Brain pericyte (primary cell): ENCODE measurements around the gene KLHL7.
"Not testable (repeated sequence)": the region's sequence is repeated elsewhere in the genome, so short reads cannot be mapped to it uniquely, and the experiment has no call there.

ENCODE experiments used
- DNase-seq: peaks from one replicate; pipeline ENCODE4 v3.0.0-alpha.2; 2012; ENCODE audit warnings: low read depth, low spot score

KLHL7 gene

GRCh38 chr7:23107781-23108180, 2.2 kb downstream of the KLHL7 start:
- DNase-seq, result no peak

- no peak for DNase-seq
Measured at GRCh38 chr7:23108995-23109394, 3.4 kb downstream of the KLHL7 start.

GRCh38 chr7:23109470-23109869, 3.9 kb downstream of the KLHL7 start:
- no peak for DNase-seq

- no peak for DNase-seq
Measured at GRCh38 chr7:23114896-23115295, 9.3 kb downstream of the KLHL7 start.

GRCh38 chr7:23115991-23116390, 10.4 kb downstream of the KLHL7 start:
- DNase-seq, result no peak

GRCh38 chr7:23117841-23118240, 12.3 kb downstream of the KLHL7 start:
- DNase-seq, result no peak

GRCh38 chr7:23120106-23120505, 14.5 kb downstream of the KLHL7 start:
- no peak for DNase-seq

- no peak for DNase-seq
Measured at GRCh38 chr7:23121165-23121564, 15.6 kb downstream of the KLHL7 start.

GRCh38 chr7:23123007-23123406, 17.4 kb downstream of the KLHL7 start:
- no peak for DNase-seq

- no peak for DNase-seq
Measured at GRCh38 chr7:23123465-23123864, 17.9 kb downstream of the KLHL7 start.

- no peak for DNase-seq
Measured at GRCh38 chr7:23129036-23129435, 23.5 kb downstream of the KLHL7 start.

GRCh38 chr7:23131799-23132198, 26.2 kb downstream of the KLHL7 start:
- DNase-seq, result not testable (repeated sequence)

GRCh38 chr7:23133797-23134196, 28.2 kb downstream of the KLHL7 start:
- DNase-seq, result no peak

- DNase-seq, result no peak
Measured at GRCh38 chr7:23135755-23136154, 30.2 kb downstream of the KLHL7 start.

- DNase-seq, result no peak
Measured at GRCh38 chr7:23136216-23136615, 30.6 kb downstream of the KLHL7 start.

GRCh38 chr7:23157679-23158078, 52.1 kb downstream of the KLHL7 start:
- DNase-seq, result no peak

- DNase-seq, result no peak
Measured at GRCh38 chr7:23158546-23158945, 53.0 kb downstream of the KLHL7 start.

GRCh38 chr7:23161482-23161881, 55.9 kb downstream of the KLHL7 start:
- DNase-seq, result no peak

- DNase-seq, result no peak
Measured at GRCh38 chr7:23164846-23165245, 59.3 kb downstream of the KLHL7 start.

GRCh38 chr7:23165316-23165715, 59.7 kb downstream of the KLHL7 start:
- DNase-seq, result no peak

- no peak for DNase-seq
Measured at GRCh38 chr7:23167691-23168090, 62.1 kb downstream of the KLHL7 start.

GRCh38 chr7:23168111-23168885, 62.7 kb downstream of the KLHL7 start:
- DNase-seq, result no peak

- DNase-seq, result no peak
Measured at GRCh38 chr7:23175938-23176337, 70.4 kb downstream of the KLHL7 start.
